ENCODE data around the gene WWTR1.

Gene WWTR1

DNA sequence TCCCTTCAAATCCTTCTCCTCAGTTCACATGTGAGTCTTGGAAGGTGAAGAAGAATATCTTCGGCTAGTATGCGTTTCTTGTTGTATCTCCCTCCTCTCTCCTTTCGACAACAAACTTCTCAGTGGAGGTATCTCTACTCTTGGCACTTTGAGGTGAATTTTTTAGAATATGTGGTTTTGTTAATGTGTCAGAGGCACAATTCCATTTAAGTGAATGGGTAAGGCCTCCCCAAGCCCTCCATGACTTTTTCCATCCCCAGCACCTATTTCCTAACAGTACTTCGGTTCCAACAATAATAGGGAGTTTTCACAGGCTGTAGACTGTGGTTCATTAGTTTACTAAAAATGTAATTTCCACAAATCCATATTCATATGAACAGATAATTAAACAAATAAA, 109.2 kb downstream of the WWTR1 start:
- in situ Hi-C loops (cut with MboI; ENCODE audit: low pct_unique_long_range_greater_than_20kb, low sequenced_read_pairs, unreplicated experiment), result no loop called here
- TF ChIP-seq, protein P1, sequence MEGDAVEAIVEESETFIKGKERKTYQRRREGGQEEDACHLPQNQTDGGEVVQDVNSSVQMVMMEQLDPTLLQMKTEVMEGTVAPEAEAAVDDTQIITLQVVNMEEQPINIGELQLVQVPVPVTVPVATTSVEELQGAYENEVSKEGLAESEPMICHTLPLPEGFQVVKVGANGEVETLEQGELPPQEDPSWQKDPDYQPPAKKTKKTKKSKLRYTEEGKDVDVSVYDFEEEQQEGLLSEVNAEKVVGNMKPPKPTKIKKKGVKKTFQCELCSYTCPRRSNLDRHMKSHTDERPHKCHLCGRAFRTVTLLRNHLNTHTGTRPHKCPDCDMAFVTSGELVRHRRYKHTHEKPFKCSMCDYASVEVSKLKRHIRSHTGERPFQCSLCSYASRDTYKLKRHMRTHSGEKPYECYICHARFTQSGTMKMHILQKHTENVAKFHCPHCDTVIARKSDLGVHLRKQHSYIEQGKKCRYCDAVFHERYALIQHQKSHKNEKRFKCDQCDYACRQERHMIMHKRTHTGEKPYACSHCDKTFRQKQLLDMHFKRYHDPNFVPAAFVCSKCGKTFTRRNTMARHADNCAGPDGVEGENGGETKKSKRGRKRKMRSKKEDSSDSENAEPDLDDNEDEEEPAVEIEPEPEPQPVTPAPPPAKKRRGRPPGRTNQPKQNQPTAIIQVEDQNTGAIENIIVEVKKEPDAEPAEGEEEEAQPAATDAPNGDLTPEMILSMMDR (IDR thresholded peaks at IDR 0.05; ENCODE audit: extremely low read depth, insufficient read depth, missing control alignments), result no peak
- no peak for DNase-seq (ENCODE audit: low spot score)

DNA sequence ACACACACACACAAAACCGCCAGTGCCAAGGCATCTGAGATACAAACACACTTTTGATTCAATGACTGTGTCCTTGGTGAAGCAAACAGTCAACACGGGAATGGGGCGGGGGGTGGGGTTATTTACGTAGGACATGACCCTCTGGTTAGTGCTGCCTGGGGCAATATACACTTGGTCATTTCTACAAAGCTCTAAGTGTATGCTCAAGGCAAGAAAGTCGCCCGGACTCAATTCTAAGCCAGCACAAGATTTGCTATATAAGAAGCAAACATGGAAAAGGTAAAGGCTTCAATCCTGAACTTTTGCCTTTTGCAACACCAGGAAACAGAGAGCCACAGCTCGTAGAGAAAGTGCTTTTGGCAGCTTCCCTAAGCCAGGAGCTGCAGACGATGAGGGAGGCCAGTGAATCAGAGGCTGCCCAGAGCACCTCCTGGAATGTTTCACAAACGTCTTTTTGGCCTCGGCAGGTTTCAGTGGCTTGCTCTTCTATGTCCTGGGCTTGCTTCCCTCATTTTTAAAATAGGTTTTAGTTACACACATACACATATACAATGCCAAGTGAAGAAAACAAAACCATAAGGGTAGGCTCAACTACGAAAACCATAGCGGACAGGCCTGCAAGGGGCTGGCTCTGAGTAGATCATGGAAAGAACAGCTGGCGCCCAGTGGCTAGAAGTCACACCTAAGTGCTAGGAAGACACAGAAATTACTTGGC, 109.7 kb downstream of the WWTR1 start:
- DNase-seq (ENCODE audit: low spot score), result no peak
- in situ Hi-C loops (cut with MboI; ENCODE audit: low pct_unique_long_range_greater_than_20kb, low sequenced_read_pairs, unreplicated experiment), result no loop called here
- TF ChIP-seq, protein P1 (IDR thresholded peaks at IDR 0.05; ENCODE audit: extremely low read depth, insufficient read depth, missing control alignments), result no peak

DNA sequence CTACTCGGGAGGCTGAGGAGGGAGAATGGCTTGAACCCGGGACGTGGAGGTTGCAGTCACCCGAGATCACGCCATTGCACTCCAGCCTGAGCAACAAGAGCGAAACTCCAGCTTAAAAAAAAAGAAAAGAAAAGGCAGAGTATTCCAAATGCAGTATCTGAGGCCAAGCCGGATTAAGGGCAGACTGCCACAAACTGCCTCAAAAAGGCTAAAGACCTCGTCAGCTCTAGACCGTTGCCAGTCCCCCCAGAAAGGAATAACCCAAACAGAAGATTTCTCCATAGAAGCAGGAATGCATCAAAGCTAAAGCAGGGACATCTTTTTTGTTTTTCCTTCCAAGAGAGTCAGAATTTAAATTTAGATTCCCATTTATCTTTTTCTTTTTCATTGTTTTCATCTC, 110.4 kb downstream of the WWTR1 start:
- no peak for DNase-seq (ENCODE audit: low spot score)
- TF ChIP-seq, protein P1 (IDR thresholded peaks at IDR 0.05; ENCODE audit: extremely low read depth, insufficient read depth, missing control alignments), result no peak
- in situ Hi-C loops (cut with MboI; ENCODE audit: low pct_unique_long_range_greater_than_20kb, low sequenced_read_pairs, unreplicated experiment), result no loop called here

DNA sequence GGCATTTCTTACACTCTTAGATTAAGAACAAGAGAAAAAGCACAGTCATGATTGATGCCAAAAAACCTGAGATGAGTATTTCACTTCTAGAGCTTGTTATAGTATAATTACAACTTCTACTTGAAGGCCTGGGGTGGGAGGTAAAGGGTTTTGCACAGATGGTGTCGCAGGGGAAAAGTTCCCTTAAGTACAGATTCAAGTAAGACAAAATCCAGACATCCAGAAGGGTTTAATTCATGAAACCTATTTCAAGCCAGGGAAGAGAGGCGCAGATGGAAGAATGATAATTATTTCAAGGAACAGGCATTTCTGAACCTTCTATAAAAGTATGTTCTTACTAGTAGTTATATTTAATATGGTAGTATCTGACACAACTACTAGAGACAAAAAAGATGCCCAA, 112.8 kb downstream of the WWTR1 start:
- TF ChIP-seq, protein P1 (IDR thresholded peaks at IDR 0.05; ENCODE audit: extremely low read depth, insufficient read depth, missing control alignments), result no peak
- in situ Hi-C loops (cut with MboI; ENCODE audit: low pct_unique_long_range_greater_than_20kb, low sequenced_read_pairs, unreplicated experiment), result no loop called here
- no peak for DNase-seq (ENCODE audit: low spot score)

DNA sequence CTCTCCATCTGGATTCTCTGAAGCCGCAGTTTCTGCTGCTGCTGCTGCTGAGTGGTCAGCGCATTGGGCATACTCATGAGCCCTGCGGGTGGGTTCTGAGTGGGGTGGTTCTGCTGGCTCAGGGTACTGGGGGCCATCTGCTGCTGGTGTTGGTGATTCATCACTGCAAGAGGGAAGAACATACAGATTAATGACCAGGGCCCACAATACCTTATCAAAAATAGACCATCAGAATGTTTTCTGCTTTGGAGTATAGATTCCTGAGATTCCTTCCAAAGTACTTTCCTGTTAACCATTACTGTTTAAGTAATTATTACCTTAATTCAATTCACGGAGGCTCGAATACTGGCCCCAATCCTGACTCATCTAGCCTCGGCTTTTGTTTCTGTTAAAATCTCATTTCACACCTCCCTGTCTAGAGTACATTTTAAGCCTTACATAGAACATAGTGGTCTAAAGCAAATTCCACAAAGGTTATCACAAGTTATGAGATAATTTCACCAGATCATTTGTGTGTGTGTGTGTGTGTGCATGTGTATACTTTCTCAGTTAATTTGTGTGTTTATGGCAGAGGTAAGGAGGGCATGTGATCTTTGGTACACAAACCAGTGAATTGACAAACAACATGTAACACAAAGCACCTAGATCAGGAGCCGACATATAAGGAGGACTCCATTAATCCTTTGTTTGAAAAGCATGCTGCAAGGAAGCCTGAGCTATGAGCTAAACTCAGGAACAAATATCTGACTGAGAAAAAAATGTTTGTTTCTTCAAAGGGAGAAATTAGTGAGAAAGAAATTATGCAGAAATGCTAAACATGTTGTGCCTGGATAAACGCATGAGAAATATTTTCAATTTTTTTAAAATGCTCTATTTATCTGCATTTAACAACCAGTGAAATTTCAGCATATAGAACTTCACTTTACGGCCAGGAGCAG, 115.2 kb downstream of the WWTR1 start:
- in situ Hi-C loops (cut with MboI; ENCODE audit: low pct_unique_long_range_greater_than_20kb, low sequenced_read_pairs, unreplicated experiment), result no loop called here

DNA sequence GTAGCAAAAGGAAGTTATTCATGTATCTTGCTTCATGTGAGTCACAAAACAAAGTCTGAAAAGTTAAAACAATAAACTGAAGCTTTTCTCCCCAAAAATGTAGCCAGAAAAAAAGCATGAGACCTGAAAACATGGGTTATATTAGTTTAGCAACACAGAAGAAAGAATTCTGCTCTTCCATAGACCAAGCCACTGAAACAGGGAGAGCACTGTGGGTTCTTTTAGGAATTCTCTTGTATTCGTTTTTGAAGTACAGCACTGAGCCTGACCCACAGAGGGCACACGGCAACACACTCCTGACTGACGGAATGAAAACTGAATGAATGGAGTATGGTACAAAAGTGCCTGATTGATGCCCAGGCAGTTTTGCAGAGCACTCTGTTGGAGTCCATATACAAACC, 116.7 kb downstream of the WWTR1 start:
- DNase-seq (ENCODE audit: low spot score), result no peak
- in situ Hi-C loops (cut with MboI; ENCODE audit: low pct_unique_long_range_greater_than_20kb, low sequenced_read_pairs, unreplicated experiment), result no loop called here
- TF ChIP-seq, protein P1 (IDR thresholded peaks at IDR 0.05; ENCODE audit: extremely low read depth, insufficient read depth, missing control alignments), result no peak

More for the DNA sequence above, 115.2 kb downstream of the WWTR1 start:
- TF ChIP-seq, protein P1 (IDR thresholded peaks at IDR 0.05; ENCODE audit: extremely low read depth, insufficient read depth, missing control alignments), result no peak
- no peak for DNase-seq (ENCODE audit: low spot score)

Measured in GM13977 (cell line).